ENCODE measurements around the gene S100Z. TPM values are rescaled to one million over a fixed set of nuclear protein-coding genes. Genes with fewer than 3 reads are reported as not detected.

Gene S100Z
- total and polyA plus RNA-seq, 12 donors = 0.11 to 2.8 (median 0.44) TPM; not detected in 1

DNA sequence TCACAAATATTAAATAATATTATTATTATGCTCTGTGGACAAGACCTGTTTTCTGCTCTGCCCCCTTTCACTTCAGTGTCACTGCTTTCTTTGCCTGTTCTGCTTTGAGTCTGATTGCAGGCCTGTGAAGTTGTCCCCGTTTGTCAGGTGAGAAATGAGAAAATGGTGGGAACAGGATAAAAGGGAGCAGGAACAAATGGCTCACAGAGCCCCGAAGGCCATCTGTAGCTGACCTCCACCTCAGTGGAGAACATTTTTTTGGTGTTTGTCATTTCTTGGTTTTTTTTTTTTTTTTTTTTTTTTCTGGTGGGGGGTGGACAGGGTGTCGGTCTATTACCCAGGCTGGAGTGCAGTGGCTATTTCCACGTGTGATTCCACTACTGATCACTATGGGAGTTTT, 13.2 kb upstream of the S100Z start:
- Histone ChIP-seq H3K36me3 (replicated peaks in 1 of 2) (no peaks in the 10 kb centered on the region), H3K4me3 (no peak overlapping the region), H3K27me3 (no peaks in the 10 kb centered on the region), H3K9me3 (replicated peaks in 1 of 3) (no peaks in the 10 kb centered on the region), H3K27ac (no peak overlapping the region), H3K4me1 (replicated peaks in 1 of 2) (peaks cover 0 to 6% of the 10 kb centered on the region in 2 donors)
- WGBS, 4 donors = 42 to 53% (median 45%) methylated on average over 4 of the region's 4 CpGs
- intact Hi-C loops (cut with DNase I) = no loop called here
- peak in 2 of 7 donors; percentile 35 for DNase-seq
- TF ChIP-seq POLR2A (IDR thresholded peaks at IDR 0.05) (no peak), CTCF (IDR thresholded peaks at IDR 0.05) (no peak)

GRCh38 chr5:76838481-76839261, 11.1 kb upstream of the S100Z start:
- intact Hi-C loops (cut with DNase I) = no loop called here
- Histone ChIP-seq H3K27ac (peak overlapping the region in 3 of 5 donors; percentile 23 to 47 (median 35)), H3K36me3 (replicated peaks in 1 of 2) (no peaks in the 10 kb centered on the region), H3K9me3 (replicated peaks in 1 of 3) (no peaks in the 10 kb centered on the region), H3K4me1 (replicated peaks in 1 of 2) (peaks cover 0 to 6% of the 10 kb centered on the region in 2 donors), H3K4me3 (no peak overlapping the region), H3K27me3 (no peaks in the 10 kb centered on the region)
- DNase-seq = no peak
- TF ChIP-seq POLR2A (IDR thresholded peaks at IDR 0.05) (no peak), CTCF (IDR thresholded peaks at IDR 0.05) (no peak)
- 36 to 53% (median 47%) methylated on average over 7 of the region's 7 CpGs for whole genome bisulfite sequencing, 4 donors

DNA sequence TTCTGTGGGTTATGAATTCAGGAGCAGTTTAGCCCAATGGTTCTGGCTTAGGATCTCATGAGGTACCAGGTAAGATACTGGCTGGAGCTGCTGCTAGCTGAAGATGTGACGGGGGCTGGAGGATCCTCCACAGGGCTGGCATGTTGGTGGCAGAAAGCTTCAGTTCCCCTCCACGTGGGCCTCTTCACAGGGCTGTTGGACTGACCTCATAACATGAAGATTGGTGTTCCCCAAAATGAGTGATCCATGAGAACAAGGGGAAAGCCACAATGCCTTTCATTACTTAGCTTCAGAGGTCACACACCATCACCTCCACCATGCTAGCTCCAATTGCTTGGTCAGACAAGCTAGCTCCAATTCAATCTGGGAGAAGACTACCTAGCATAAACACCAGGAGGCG, 8.5 kb upstream of the S100Z start:
- intact Hi-C loops (cut with DNase I) = no loop called here
- no peaks in the 10 kb centered on the region for H3K27me3 ChIP-seq
- no peak overlapping the region for H3K4me3 ChIP-seq
- WGBS, 4 donors = 77 to 86% (median 82%) methylated on average over 3 of the region's 3 CpGs
- H3K27ac ChIP-seq = no peak overlapping the region
- no peaks in the 10 kb centered on the region for H3K9me3 ChIP-seq (replicated peaks in 1 of 3)
- peaks cover 0 to 3% of the 10 kb centered on the region in 2 donors for H3K4me1 ChIP-seq (replicated peaks in 1 of 2)
- no peaks in the 10 kb centered on the region for H3K36me3 ChIP-seq (replicated peaks in 1 of 2)
- DNase-seq = no peak
- TF ChIP-seq POLR2A (IDR thresholded peaks at IDR 0.05) (no peak), CTCF (IDR thresholded peaks at IDR 0.05) (no peak)

GRCh38 chr5:76845890-76846289, 3.9 kb upstream of the S100Z start:
- TF ChIP-seq POLR2A (IDR thresholded peaks at IDR 0.05) (no peak), CTCF (IDR thresholded peaks at IDR 0.05) (no peak)
- no peaks in the 10 kb centered on the region for H3K27me3 ChIP-seq
- H3K4me1 ChIP-seq (replicated peaks in 1 of 2) = peaks cover 0 to 2% of the 10 kb centered on the region in 2 donors
- H3K36me3 ChIP-seq (replicated peaks in 1 of 2) = no peaks in the 10 kb centered on the region
- DNase-seq = no peak
- WGBS, 4 donors = 73 to 97% (median 92%) methylated on average over 3 of the region's 3 CpGs
- H3K9me3 ChIP-seq (replicated peaks in 1 of 3) = no peaks in the 10 kb centered on the region
- H3K4me3 ChIP-seq = no peak overlapping the region
- H3K27ac ChIP-seq = no peak overlapping the region
- intact Hi-C loops (cut with DNase I) = no loop called here
